ENCODE results near the gene RRAD.
A peak's percentile ranks its signal among the peaks of the same experiment; 100 is the strongest.

Gene RRAD

GRCh38 chr16:66872943-66873684 is 52.2 kb downstream of the RRAD start:
- DNase-seq: peak; percentile 55 to 77 (median 70)

GRCh38 chr16:66872559-66872942 is 52.8 kb downstream of the RRAD start:
- no peak for DNase-seq

GRCh38 chr16:66871840-66872239 is 53.5 kb downstream of the RRAD start:
- no peak for DNase-seq
